Spinal cord (tissue), 10 donors: Measurements from ENCODE around the gene FOXL1. TPM values are rescaled to one million over a fixed set of nuclear protein-coding genes. Genes with fewer than 3 reads are reported as not detected.

Source experiments
- DNase-seq, 6 donors: peaks; one replicate each; pipeline versions ENCODE4 v3.0.0 to v3.0.0-alpha.2; 2013 to 2015; ENCODE audit warnings: low spot score in 6 of 6, low read depth in 4 of 6
- H3K27ac ChIP-seq: one replicate; pipeline ENCODE4 v1.5.1; 2013; ENCODE audit warnings: low read depth, low read length, control low read depth
- H3K27me3 ChIP-seq: one replicate; pipeline ENCODE4 v1.6.1; 2013; ENCODE audit warnings: low read length; ENCODE audit not compliant: control insufficient read depth, insufficient read depth
- H3K36me3 ChIP-seq: one replicate; pipeline ENCODE4 v1.6.1; 2013; ENCODE audit warnings: low read length; ENCODE audit not compliant: control insufficient read depth, insufficient read depth
- H3K4me1 ChIP-seq: one replicate; pipeline ENCODE4 v1.6.1; 2013; ENCODE audit warnings: low read length; ENCODE audit not compliant: control insufficient read depth, insufficient read depth
- H3K4me3 ChIP-seq: one replicate; pipeline ENCODE4 v1.5.1; 2013; ENCODE audit warnings: low read depth, low read length, control low read depth
- H3K9me3 ChIP-seq: one replicate; pipeline ENCODE4 v1.6.1; 2013; ENCODE audit warnings: low read length; ENCODE audit not compliant: control insufficient read depth, insufficient read depth
- WGBS: methylation state at CpG from one replicate; pipeline ENCODE4 v1.1.5; 2013; ENCODE audit warnings: missing lambda C conversion rate; ENCODE audit not compliant: insufficient coverage; 5-methylcytosine and 5-hydroxymethylcytosine counted together
- polyA plus RNA-seq, 2 donors: library from polyadenylated mRNA; unstranded; fragments of 120-200 nt; gene quantifications; one replicate each; pipeline ENCODE4 v1.2.1, GENCODE V29; 2013; ENCODE audit not compliant: insufficient read length in 2 of 2
- total RNA-seq, 2 donors: library from RNA; depleted of rRNA in 1 of 2; stranded (reverse); fragments of 120-200 nt in 1 of 2; fragments of >200 nt in 1 of 2; gene quantifications; one replicate each; pipeline versions ENCODE4 v1.2.3 to v1.2.4, GENCODE V29; 2013 to 2014
- donor health status: healthy.

FOXL1 gene
- total and polyA plus RNA-seq, 4 donors, result 2.2 to 8.9 (median 3.5) TPM

DNA sequence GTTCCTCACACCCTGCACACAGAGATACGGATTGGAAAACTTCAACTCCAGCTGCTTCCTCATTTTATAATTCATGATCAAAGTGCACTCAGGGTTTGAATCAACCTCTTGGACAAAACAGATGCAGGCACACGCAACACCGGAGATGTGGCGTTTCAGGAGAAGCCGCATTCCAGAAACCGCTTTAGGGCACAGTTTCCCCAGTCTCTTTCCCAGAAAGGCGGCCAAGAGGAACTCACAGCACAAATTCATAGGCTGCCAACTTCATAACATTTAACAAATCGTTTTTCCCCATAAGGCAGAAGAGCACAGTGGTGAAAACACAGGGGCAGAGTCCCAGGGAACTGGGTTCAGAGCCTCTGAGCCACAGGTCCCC, 31.7 kb upstream of the FOXL1 start:
- no peak overlapping the region for H3K27ac ChIP-seq
- H3K36me3 ChIP-seq, result peaks cover 41% of the 10 kb centered on the region
- H3K9me3 ChIP-seq, result no peaks in the 10 kb centered on the region
- H3K4me3 ChIP-seq, result no peak overlapping the region
- 88% methylated on average over 8 of the region's 8 CpGs for WGBS
- no peaks in the 10 kb centered on the region for H3K27me3 ChIP-seq
- no peaks in the 10 kb centered on the region for H3K4me1 ChIP-seq
- DNase-seq, result peak in 1 of 6 donors; percentile 21

DNA sequence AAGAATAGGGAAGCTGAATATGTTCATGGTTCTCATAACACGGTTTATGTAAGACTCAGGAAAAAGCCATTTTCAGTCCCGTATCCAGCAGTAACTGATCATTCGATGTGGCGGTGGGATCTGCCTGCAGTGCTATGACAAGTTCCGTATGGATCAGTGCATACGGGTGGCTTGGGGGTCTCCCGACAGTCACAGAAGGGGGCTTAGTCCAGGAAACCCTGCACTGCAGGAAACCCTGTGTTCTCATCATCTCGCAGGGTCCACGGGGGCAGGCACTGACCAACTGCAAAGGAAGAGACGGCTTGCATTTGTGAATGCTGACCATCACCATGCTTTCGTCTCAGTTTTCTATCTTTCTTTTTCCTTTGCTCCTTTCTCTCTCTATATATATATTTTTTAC, 31.1 kb upstream of the FOXL1 start:
- Histone ChIP-seq H3K4me1 (no peaks in the 10 kb centered on the region), H3K27ac (no peak overlapping the region), H3K27me3 (no peaks in the 10 kb centered on the region), H3K9me3 (no peaks in the 10 kb centered on the region), H3K36me3 (peaks cover 42% of the 10 kb centered on the region), H3K4me3 (no peak overlapping the region)
- WGBS, result 92% methylated on average over 9 of the region's 11 CpGs
- DNase-seq, result no peak

DNA sequence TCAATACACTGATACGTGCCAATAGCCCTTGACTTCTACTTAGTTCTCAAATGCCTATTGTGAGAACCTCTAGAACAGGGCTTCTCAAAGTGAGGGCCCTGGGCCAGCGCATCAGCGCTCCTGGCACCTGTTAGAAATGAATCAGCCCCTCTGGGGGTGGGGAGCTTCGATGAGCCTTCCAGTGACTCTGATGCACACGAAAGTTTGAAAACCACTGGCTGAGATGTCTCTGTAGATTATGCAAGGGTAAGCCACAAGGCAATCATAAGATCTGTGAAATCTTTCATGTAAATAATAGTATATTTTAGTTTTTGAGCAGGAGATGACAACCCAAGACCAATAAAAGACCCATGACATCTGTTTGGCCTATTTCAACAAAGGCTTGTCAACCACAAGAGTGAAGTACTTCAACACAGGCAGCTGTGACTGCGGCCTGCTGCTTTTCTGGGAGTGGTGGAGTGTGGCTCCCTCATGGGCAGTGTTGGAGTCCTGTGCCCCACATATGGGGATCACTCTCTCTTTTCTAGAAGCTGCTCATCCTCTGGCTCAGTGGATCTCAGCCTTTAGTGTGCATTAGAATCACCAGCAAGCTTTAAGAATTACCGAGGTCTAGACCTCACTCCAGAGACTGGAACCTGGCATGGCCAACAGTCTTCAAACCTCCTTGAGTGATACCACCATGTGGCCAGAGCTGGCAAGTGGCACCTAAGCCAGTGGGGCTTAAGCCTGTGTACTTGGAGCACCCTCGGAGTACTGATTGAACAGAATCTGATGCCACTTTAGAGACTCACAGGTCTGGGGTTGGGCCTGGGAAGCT, 29.1 kb upstream of the FOXL1 start:
- peaks cover 40% of the 10 kb centered on the region for H3K36me3 ChIP-seq
- WGBS, result 81% methylated on average over 7 of the region's 8 CpGs

DNA sequence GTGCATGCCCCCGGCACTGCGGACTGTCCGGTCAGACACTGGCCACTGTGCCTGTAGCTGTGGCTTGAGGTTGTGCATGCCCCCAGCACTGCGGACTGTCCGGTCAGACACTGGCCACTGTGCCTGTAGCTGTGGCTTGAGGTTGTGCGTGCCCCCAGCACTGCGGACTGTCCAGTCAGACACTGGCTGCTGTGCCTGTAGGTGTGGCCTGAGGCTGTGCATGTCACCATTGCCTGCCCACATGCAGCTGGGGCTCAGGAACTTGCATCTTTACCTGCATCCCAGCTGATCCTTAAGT, 28.5 kb upstream of the FOXL1 start:
- Histone ChIP-seq H3K36me3 (peaks cover 40% of the 10 kb centered on the region), H3K9me3 (no peaks in the 10 kb centered on the region), H3K4me1 (peaks cover 12% of the 10 kb centered on the region), H3K27me3 (no peaks in the 10 kb centered on the region), H3K4me3 (no peak overlapping the region), H3K27ac (no peak overlapping the region)
- no peak for DNase-seq
- over 99% methylated on average over 7 of the region's 7 CpGs for WGBS

More for the DNA sequence above, 29.1 kb upstream of the FOXL1 start:
- Histone ChIP-seq H3K4me1 (peaks cover 11% of the 10 kb centered on the region), H3K9me3 (no peaks in the 10 kb centered on the region), H3K27me3 (no peaks in the 10 kb centered on the region), H3K27ac (no peak overlapping the region), H3K4me3 (no peak overlapping the region)
- no peak for DNase-seq

DNA sequence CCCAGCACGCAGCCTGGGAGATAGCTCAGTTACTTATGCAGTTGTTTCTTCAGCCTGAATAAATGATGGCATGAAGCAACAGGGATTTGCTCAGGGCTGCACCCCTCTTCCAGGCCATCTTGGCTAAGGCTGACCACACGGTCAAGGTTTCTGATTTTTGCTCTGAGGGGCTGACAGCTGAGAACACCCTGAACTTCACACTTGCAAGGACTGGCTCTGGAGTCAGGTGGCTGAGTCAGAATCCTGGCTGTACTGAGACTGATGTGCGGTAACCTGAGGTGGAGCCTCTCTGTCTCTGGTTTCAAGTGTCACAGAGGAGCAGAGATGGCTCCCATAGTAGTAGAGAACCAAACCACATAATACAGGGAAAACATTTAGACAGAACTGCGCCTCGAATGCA, 28.1 kb upstream of the FOXL1 start:
- no peaks in the 10 kb centered on the region for H3K27me3 ChIP-seq
- H3K27ac ChIP-seq, result no peak overlapping the region
- H3K4me3 ChIP-seq, result no peak overlapping the region
- WGBS, result 92% methylated on average over 3 of the region's 5 CpGs
- H3K36me3 ChIP-seq, result peaks cover 39% of the 10 kb centered on the region
- no peak for DNase-seq
- no peaks in the 10 kb centered on the region for H3K9me3 ChIP-seq
- peaks cover 14% of the 10 kb centered on the region for H3K4me1 ChIP-seq

DNA sequence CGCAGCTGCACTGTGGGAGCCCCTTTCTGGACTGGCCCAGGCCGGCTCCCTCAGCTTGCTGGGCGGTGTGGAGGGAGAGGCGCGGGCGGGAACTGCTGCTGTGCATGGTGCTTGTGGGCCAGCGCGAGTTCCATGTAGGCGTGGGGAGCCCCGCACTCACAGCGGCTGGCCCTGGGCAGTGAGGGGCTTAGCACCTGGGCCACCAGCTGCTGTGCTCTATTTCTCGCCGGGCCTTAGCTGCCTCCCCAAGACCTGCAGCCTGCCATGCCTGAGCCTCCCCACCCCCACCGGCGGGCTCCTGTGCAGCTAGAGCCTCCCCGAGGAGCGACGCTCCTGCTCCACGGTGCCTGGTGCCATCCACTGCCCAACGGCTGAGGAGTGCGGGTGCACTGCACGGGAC, 25.0 kb upstream of the FOXL1 start:
- no peaks in the 10 kb centered on the region for H3K9me3 ChIP-seq
- H3K27me3 ChIP-seq, result no peaks in the 10 kb centered on the region
- H3K4me3 ChIP-seq, result no peak overlapping the region
- H3K27ac ChIP-seq, result no peak overlapping the region
- H3K36me3 ChIP-seq, result peaks cover 25% of the 10 kb centered on the region
- 96% methylated on average over 19 of the region's 22 CpGs for WGBS
- peaks cover 25% of the 10 kb centered on the region for H3K4me1 ChIP-seq
- no peak for DNase-seq

DNA sequence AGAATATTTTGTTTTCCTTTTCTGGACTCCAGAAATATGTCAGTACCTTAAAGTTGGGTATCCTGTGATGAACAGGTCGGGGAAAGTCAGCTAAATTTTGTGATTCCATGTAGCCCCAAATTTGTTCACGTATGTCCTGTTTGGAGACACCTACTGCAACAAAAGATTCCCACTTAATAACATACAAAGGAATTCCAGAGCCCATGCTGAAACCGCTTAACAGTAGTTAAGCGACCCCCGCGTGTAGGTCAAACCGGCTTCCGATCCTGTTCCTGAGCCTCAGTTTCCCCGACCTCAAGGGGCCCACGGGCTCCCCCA, 23.8 kb upstream of the FOXL1 start:
- Histone ChIP-seq H3K27me3 (no peaks in the 10 kb centered on the region), H3K4me3 (peak overlapping the region; percentile 95), H3K36me3 (peaks cover 22% of the 10 kb centered on the region), H3K27ac (peak overlapping the region; percentile 71), H3K9me3 (no peaks in the 10 kb centered on the region), H3K4me1 (peaks cover 25% of the 10 kb centered on the region)
- under 1% methylated on average over 9 of the region's 10 CpGs for WGBS
- DNase-seq, result no peak

DNA sequence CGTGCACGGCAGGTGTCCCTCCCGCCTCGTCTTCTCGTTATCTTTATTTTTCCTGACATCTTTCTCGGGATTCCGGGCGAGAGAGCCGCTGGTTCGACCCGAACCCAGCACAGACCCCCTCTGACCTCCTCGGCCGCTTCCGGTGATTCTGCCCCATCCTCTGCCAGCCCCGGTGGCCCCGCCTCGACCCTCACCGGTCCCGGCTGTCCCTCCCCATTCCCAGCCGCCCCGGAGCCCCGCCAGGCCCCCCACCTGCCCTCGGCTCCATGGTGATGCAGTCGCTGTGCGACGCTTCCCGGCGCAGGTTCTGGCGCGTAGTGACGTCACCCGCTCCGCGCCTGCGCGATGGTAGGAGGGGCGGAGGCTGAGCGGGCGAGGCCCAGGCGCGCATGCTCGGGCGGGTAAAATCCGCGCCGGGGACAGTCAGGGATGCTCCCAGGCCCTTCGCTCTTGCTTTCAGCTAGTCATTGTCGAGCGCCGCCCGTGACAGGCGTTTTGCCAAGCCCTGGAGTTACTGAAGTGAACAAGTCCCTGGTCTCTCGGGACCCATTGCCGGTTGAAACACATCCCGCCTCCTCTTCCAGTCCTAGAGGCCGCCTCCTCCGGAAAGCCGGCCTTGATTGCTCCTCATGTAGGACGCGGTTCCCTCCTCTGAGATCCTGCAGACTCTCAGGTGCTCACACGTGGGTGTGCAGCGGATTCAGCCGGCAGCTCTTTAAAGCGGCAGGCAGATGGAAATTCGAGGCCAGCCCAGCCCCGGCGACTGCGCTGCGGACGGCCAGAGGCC, 23.2 kb upstream of the FOXL1 start, which contains the start of gene MTHFSD:
Gene MTHFSD (minus strand): TSS at position 319 of the 787 bp plus-strand sequence. CDS start 51 bp downstream, at position 268.
- Histone ChIP-seq H3K4me3 (peak within 1 kb of the TSS; percentile 95), H3K36me3 (peaks cover 16% of the 10 kb centered on the region), H3K27ac (peak within 1 kb of the TSS; percentile 71), H3K4me1 (peaks cover 25% of the 10 kb centered on the region), H3K27me3 (no peaks in the 10 kb centered on the region), H3K9me3 (no peaks in the 10 kb centered on the region)
- peak in 5 of 6 donors; percentile 91 to 98 (median 92) for DNase-seq
- WGBS, result 4% methylated on average over 70 of the region's 70 CpGs

DNA sequence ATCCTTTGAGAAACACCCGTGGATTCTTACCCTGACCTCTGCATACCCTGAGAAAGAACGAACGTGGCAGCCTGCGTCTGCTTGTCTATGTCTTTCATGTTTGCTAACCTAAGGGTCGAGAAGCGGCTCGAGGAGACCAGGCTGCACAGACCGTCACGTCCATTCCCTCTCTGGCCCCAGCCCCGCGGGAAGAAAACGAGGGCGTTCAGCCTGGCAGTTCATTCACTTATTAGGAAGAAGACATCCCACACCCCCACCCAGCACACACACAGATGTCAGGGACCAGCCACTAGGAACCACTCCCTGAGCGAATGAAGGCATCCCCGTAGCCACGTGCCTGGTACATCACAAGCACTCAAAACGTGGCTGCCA, 22.7 kb upstream of the FOXL1 start:
- H3K27me3 ChIP-seq, result peaks cover 2% of the 10 kb centered on the region
- WGBS, result 37% methylated on average over 17 of the region's 17 CpGs
- H3K4me3 ChIP-seq, result peak overlapping the region; percentile 95
- peaks cover 25% of the 10 kb centered on the region for H3K4me1 ChIP-seq
- DNase-seq, result no peak
- H3K36me3 ChIP-seq, result peaks cover 12% of the 10 kb centered on the region
- no peaks in the 10 kb centered on the region for H3K9me3 ChIP-seq
- H3K27ac ChIP-seq, result peak overlapping the region; percentile 71

DNA sequence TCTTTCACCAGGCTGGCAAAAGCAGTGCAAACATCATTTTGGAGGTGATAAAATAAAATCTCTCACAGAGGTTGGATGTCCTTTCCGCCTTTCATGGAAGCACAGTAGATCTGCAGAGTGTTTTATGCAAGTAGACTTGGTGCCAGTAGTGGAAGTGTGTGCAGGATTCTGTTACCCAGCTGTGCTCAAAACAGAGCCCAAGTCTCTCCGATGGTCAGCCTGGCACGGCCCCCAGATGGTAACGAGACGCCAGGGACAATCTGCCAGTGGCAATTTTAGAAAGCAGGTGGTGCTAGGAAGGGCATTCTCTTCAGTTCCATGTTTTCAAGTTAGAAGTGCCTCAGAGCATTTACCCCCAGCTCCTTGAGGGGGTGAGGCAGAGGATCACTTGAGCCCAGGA, 21.8 kb upstream of the FOXL1 start:
- H3K27ac ChIP-seq, result no peak overlapping the region
- peaks cover 25% of the 10 kb centered on the region for H3K4me1 ChIP-seq
- peaks cover 12% of the 10 kb centered on the region for H3K36me3 ChIP-seq
- no peaks in the 10 kb centered on the region for H3K9me3 ChIP-seq
- no peak overlapping the region for H3K4me3 ChIP-seq
- peaks cover 7% of the 10 kb centered on the region for H3K27me3 ChIP-seq
- no peak for DNase-seq
- 43% methylated on average over 2 of the region's 5 CpGs for WGBS
